Measurements from ENCODE around the gene PAPOLB.

The PAPOLB gene

DNA sequence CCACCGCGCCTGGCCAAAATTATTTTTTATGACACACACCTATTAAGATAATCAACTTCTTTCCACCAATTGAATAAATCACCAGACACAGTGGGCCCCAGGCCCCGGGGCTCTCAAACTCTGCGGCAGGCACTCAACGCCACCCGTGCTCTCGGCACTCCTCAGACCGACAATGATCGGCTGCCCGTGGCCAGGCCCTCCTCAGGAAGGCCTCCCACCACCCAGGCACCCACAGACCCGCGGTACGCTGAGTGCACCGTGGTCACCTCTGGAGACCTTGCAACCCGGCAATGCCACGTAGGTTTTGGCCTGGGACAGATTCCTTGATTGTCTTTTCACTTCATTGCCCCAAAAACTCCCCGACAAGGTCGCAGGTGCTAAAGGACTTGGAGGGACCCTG is 14.8 kb upstream of the PAPOLB start:
- DNase-seq = no peak

DNA sequence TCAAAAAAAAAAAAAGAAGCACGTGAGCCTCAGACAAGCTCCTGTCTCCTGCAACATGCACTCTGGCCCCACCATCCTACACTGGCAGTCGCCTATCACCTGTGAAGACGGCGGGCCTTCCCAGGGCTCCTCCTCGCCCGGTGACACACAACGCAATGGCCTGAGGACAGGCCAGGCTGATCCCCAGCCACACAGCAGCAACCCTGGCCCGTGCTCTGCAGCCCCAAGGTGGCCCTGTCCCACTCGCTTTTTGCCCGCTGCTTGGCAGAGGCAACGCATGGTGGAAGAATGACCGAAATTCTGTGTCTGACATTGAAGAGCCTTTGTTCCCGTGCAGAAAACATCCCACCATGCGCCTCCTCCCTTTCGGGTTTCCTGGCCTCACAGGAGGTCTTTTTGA is 13.6 kb upstream of the PAPOLB start:
- no peak for DNase-seq

DNA sequence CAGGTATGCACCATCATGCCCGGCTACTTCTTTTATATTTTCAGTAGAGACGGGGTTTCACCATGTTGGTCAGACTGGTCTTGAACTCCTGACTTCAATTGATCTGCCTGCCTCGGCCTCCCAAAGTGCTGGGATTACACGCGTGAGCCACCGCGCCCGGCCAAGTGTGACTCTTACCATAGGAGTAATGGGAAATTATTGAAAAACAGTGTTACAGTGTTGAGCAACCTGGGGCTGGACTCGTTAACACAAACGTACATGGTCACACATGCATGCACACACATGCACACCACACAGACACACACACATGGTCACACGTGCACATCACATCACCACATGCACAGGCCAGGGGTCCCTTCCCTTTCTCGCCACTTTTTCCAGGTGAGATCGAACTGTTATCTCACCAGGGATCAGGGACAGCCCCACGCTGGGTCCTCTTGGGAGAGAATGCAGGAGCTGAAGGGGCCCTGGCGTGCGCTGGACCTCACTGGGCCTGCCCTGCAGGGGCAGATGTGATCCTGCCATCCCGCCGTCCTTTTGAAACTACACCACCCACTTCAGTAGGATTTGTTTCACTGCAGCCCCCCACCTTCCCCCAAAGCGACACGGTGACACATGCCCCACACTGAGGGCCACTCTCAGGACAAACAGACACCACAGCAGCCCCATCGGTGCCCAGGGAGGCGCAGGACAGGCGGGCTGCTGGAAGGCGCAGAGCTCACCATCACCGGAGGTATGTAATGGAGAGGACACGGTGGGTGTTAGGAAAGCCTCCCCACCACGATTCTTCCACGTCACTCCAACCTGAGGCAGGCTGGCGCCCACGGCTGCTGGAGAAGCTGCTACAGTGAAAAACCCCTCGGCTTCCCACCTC is 11.5 kb upstream of the PAPOLB start:
- no peak for DNase-seq

DNA sequence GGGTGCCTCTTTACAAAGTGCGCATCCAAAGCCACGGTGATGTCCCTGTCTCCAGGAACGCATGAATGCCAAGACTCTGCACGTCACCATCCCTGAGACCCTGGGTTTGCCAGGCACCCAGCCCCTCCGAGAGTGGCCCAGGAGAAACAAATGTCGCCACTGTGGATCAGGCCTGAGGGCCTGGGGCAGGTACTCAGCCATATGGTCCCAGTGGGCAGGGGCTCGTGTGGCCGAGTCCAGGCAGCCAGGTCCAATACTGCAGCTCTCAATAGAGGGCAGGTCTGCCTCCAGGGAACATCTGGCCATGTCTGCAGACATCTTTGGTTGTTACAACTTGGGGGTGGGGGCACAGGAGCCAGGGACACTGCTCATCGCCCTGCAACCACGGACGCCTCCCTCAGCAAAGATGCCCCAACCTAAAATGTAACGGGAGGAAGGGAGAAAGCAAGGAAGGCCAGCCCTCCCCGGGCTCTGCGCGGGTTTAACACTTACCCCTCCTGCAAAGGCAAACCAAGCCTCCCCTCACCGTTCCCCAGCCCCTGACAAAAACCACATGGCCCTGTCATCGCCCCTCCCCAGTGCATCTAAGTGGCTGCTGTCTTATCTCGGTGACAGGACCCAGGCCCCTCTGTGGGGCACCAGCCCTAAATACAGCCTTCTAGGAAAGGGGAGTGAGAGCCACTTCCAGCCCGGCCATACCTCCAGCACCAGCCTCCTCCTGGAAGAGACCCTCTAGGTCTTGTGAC is 10.3 kb upstream of the PAPOLB start:
- no peak for DNase-seq

DNA sequence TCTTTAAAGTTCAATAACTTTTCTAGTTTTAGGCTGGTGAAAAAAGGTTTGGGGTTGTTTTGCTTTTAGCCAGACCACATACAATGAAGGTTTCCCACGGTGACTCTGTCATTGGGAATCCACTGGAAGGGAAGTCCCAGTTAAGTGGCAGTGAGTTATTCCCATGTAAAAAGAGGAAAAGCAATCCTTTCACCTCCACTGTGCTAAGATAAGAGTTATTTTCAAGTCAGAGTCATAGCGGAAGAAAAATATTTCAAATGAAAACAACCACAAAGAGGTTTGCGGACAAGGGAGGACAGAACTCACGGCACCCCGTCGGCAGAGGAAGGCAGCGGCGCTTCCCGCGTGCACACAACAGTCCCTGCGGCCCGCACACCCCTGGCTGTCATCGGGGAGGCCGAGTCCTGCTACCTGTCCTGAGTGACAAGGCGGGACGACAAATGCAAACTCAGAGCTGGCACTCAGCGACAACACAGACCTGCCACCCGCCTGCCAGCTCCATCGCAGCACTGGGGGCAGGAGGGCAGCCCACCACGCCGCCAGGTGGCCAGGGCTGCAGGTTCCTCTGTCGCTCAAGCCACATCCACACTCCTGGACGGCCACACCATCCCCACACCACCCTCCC is 9.3 kb upstream of the PAPOLB start:
- no peak for DNase-seq

DNA sequence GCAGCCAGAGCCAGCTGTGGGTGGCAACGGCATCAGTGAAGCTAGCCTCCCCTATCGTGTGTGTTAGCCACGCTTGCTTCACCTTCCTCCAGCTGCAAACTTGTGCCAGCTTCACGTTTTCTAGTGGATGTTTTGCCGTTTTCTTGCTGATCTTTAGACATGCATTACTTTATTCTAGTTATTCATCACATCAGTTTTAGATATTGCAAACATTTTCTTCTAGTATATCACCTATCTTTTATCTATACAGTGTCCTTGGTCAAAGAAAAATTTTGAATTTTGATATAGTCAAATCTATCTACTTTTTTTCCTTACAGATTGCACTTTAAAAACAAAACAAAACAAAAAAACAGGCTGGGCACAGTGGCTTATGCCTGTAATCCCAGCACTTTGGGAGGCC is 6.7 kb upstream of the PAPOLB start:
- DNase-seq = no peak

DNA sequence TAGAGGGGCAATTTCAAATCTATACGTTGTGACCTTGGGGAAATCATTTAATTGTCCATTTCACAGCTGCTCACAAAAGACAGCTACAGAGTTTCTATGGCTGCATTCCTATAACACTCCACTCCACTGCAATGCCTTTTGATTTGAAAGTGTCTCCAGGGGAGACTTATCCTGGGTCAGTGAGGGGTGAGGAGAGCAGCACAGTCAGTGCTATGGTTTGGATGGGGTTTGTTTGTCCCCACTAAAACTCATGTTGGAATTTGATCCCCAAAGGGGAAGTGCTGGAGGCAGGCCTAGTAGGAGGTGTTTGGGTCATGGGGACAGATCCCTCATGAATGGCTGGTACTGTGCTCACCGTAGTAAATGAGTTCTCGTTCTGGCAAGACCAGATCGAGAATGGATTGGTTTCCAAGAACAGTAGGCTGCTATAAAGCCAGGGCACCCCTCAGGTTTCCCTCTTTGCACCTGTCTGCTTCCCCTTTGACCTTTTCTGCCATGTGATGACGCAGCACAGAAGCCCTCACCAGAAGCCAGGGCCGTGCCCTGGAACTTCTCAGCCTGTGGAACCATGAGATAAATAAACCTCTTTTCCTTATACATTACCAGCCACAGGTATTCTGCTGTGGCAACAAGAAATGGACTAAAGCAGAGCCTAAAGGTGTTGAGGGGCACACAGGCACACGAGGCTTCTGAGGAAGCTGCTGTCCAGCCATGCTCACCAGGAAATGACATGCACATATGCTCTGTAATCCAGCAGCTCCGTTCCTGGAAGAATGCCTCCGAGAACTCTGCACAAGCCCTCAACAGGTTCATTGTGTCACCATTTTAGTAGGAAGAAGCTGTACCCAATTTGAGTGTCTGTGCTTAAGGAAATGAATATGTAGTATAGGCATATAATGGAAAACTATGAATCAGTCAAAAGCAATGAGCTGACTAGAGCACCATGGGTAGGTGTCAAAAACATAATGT is 5.0 kb upstream of the PAPOLB start:
- DNase-seq = no peak

DNA sequence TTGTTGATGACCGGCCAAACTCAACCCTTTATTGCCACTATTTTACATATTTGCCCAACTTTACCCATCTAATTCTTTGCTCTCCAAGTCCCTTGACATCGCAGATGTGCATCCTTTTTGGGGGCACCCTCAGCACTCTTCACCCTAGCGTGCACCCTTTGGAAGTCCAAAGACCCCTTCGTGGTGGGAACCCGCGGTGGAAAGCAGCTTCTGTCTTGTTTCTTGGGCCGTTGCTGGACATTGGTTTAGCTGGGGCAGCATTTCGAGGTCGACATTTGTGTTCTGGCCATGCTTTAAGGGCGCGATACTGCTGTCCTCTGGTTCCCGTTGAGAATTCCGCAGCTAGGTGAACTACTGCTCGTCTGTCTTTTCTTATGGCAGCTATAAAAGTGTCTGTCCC is 326 bp upstream of the PAPOLB start:
- DNase-seq = no peak

DNA sequence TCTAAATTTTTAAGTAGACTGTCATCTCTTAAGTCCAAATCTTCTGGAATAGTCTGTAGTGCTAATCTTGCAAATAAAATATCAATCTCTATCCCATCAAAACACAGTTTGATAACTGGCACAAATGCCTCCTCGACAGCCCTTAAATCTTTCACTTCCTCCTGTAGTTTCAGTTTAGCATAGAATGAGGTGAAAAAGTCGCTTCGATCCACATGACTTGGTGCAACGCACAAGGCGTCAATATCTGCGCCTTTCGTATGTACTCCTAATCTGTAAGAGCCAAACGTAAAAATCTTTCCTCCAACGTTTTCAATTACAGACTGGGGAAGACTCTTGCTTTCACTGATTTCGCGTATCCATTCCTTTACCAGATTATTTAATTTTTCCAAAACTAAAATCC is 603 bp downstream of the PAPOLB start:
- no peak for DNase-seq

DNA sequence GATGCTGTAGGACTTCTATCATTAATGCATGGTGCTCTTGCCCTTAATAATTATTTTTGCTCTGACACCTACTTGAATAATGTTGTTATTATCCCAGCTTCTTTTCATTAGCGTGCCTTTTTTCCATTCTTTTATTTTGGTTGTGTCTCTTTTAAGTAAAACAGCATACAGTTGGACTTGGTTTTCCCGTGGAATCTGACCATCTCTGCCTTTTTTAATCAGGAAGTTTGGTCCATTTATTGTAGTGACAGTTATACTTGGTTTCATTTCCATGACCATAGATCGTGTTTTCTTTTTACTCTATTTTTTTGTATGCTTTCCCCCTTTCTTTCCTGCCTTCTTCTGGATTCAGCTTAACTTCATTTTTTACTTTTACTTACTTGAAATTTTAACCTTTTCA is 4.6 kb downstream of the PAPOLB start:
- no peak for DNase-seq

DNA sequence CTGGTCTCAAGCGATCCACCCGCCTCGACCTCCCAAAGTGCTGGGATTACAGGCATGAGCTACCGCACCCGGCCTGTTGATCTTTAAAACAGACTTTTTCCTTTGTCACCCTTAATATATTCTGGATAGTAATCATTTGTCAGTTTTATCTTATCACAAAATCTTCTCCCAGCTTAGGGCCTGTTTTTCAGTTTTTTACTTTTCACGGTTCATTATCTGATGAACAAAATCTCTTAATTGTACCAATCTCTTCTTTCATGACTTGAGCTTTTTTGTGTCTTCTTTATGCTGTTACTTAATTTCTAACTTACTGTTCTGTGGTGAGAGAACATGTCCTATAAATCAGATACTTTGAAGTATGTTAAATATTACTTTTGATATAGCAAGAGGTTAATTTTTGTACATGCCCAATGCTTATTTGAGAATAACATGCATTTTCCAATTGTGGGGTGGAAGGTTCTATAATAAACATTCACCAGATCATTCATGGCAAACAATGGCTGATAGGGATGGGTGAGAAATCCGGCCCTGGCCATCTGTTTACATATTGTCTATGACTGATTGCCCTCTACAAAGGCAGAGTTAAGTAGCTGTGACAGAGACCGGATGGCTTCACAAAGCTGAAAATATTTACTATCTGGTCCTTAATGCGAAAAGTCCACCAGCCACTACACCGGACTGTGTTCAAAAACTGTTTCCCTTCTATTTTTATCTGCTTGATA is 5.3 kb downstream of the PAPOLB start:
- no peak for DNase-seq

DNA sequence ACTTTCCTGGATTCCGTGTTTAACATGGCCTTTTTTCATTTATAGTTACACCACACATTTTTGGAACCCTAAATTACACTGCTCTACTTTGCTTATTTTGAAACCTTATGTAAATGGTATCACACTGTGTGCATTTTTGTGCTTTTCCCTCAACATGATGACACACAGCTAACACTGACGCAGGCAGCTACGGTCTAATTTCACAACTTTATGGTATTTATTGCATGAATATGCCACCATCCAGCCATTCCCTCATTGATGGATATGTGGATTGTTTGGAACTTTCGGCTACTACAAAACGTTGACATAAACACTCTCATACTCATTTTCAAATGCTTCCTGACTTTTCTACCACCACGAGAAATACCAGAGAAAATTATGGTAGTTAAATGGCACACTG is 6.9 kb downstream of the PAPOLB start:
- DNase-seq = no peak

DNA sequence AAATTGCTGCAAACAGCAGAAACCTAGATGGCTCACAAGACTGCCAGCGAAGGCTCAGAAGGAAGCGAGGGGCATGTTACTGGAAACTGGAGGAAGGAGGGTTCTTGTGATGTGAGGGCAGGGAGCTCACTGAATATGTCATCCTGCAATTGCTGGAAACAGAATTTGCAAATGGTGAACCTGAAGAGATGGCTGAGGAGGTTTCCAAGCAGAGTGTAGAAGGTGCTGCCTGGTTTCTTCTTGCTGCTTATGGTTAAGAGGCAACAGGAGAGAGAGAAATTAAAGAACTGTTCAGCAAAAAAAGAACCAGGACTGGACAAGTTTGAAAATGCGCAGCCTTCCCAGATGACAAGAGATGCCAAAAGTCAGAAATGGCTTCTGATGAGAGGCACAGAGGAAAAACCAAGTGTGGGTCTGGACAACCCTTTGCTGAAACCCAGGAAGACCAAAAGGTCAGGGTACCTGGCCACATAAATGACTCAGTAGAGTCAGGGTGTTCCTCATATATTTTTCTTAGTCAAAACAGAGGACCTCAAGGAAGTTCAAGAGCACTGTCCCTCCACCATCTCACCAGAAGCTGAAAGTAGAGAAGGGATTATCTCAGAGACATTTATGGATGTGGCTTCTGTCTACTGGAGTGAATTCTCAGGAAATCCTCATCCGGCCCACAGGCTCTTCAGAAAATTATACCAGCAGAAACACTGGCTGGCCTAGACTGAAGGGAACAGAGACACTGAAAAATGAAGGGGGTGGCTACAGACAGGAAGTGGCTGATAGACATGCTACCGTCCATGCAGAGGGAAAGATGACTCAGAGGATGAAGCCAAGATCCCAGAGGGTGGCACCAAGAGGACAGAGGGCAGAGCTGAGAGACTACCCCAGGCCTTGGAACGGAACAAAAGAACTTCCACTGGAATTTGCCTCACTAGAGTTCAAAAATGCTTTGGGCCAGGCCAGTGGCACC is 10.1 kb downstream of the PAPOLB start:
- peak; percentile 11 to 15 for DNase-seq

DNA sequence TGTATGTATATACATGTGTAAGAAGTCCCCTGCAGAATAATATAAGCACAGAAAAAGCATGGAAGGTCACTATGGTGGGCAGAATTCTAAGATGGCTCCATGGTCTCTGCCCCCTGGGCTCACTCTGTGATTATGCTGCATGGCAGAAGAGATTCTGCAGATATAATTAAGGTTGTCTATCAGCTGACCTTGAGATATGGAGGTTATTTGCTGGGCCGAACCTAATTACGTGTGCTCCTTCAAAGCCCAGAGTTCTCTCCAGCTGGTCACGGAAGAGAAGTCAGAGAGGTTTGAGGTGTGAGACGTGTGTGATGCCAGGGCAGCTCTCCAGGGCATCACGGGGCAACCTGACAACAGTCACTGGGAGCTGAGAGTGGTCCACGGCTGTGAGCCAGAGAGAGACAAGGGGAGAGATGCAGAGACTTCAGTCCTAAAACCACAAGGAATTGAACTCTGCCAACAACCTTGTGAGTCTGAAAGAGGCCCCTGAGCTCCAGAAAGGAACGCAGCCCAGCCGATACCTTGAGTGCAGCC is 11.5 kb downstream of the PAPOLB start:
- no peak for DNase-seq

DNA sequence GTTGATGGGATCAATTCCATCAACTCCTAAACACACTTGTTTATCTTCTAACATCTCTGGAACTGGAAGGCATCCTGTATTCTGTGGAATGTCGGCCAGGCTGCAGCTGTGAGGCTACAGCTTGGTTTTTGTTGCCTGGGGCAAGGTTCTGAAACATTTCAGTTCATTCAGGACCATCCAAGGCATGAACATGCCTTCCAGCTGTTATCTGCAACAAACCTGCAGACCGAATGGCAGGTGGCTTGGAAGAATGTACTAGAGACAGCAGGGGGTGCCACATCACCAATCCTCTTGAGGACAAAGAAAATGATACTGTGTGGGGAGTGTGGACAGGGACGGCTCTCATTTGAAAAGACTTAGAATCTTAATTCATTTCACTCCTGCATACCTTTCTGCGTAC is 12.4 kb downstream of the PAPOLB start:
- DNase-seq = peak in 1 of 2 donors; percentile 17

DNA sequence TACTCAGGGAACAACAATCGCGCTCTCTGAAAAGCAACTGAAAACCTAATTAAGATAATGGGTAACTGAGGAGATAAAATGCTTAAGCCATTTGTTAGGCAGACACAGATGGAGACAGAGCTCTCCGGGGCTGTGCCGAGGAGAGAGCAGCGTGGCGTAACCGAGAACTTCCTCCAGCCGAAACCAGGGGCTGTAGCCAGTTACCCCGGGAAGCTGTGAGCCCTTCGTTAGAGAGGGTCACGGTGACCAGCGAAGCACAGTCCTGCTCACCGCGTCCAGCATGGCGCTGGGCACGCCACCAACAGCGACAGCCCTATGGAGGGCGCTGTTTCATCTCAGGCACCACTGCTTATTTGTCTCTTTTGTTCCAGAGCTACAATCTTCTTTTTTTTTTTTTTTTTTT is 16.1 kb downstream of the PAPOLB start:
- peak; percentile 2 to 4 for DNase-seq

DNA sequence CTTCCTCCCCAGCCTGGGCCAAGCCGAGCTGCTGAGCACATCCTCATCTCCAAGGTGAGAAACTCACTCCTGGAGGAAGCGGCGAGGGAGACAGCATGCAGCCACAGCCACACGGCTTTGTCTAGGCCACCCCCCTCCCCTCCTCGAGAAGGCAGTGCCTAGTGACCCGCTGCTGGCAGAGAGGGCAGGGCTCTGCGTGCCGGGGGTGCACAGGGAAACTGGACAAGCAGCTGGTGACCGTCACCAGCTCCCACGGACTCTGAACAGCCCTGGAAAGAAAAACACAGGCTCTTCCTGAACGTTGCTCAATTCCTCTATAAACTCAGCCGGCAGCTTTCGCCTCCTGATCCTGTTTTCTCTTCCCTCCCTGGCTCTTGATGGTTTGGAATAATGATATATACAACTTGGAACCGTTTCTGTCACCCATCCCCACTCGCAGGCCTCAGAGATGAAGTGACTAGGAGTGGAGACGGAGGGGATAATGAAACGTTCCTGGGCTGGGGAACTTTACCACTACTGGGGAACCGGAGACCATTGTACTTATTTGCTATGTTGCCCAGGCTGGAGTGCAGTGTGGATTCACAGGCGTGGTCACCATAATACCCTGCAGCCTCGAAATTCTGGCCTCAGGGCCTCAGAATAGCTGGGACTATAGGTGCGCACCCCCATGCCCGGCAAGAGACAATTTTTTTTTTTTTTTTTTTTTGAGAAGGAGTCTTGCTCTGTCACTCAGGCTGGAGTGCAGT is 19.3 kb downstream of the PAPOLB start:
- no peak for DNase-seq

DNA sequence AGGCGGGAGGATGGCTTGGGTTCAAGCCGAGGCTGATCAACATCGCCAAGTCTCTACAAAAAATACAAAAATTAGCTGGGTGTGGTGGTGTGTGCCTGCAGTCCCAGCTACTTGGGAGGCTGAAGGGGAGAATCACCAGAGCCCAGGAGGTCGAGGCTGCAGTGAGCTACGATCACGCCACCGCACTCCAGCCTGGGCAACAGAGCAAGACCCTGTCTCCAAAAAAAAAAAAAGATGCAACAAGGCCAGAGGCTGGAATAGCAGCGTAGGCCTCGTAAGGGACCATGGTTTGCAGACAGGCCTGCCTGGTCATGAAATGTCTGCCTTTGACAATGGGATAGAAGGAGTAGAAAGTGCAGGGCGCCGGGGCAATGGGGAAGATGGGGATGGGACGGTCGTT is 20.0 kb downstream of the PAPOLB start:
- DNase-seq = no peak

DNA sequence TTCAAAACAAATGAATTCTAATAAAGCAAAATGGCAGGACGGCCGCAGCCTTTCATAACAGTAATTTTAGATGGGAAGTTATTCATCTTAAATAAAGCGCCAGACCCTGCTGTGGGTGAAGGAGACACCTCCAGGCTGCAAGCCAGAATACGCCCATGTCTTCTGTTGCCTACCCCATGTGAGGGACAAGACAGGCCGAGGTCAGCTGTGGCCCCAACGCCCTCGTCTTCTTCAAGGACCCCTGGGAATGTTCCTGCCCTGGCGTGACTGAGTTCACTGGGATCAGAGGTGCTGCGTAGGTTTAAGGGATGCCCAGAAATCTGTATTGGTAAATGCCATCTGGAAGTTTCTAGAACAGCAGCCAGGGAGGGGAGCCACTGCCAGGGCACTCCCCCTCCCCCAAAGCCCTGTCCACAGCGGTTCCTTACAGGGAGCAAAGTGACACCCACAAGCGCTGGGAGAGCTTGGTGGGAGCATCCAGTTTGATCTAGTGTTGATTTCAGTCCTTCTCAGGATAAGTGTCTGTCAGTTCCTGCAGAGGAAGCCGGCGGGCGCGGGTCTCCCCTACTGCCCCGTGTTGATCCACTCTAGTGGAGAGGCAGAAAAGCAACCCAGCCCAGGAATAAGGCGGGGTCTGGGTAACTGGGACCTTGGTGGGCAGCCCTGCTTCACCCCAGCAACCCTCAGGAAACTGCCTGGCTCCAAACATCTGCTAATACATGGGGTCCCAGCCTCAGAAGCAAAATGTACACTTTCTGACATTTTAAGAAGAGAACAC is 20.6 kb downstream of the PAPOLB start:
- no peak for DNase-seq

All from inflammatory macrophage (primary cell).